ENCODE data around the gene CACNA1C. TPM values are rescaled to one million over a fixed set of nuclear protein-coding genes. Genes with fewer than 3 reads are reported as not detected.

The CACNA1C gene
- total and polyA plus RNA-seq, 2 donors from 2014 or later = 1.6 to 17.4 TPM

DNA sequence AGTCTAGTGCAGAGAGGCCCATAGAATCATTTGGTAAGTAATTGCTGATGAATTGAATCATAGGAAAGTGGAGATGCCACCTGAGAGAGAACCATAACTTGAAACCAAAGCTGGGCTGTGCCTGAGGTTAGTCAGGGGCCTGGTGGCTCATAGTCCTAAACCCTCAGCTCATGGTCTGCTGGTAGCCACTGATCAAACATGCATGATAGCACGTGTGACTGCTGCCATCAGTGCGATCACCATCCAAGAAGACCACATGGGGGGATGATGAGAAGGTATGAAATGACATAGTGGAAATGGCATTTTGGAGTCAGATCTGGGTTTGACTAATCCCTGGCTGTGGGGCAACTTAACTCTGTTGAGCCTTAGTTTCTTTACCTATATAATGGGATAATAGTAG is 190.5 kb downstream of the CACNA1C start:
- FAIRE-seq = no peak
- no peaks in the 10 kb centered on the region for H3K36me3 ChIP-seq (ENCODE audit: control insufficient read depth in 2 of 3, insufficient read depth in 3 of 3, low read length in 3 of 3)
- intact Hi-C loops (cut with DNase I) = no loop called here
- peaks cover 0 to 3% (median 0%) of the 10 kb centered on the region in 3 donors for H3K4me1 ChIP-seq (ENCODE audit: control insufficient read depth in 2 of 3, insufficient read depth in 2 of 3, low read depth in 1 of 3, low read length in 3 of 3)
- no peak overlapping the region for H3K9ac ChIP-seq (ENCODE audit: low read length in 3 of 3)
- H3K27me3 ChIP-seq (ENCODE audit: control insufficient read depth, insufficient read depth, low read length) = no peaks in the 10 kb centered on the region
- H3K9me3 ChIP-seq (ENCODE audit: control insufficient read depth in 2 of 3, insufficient read depth in 1 of 3, low read length in 3 of 3) = no peaks in the 10 kb centered on the region
- TF ChIP-seq, protein P1, sequence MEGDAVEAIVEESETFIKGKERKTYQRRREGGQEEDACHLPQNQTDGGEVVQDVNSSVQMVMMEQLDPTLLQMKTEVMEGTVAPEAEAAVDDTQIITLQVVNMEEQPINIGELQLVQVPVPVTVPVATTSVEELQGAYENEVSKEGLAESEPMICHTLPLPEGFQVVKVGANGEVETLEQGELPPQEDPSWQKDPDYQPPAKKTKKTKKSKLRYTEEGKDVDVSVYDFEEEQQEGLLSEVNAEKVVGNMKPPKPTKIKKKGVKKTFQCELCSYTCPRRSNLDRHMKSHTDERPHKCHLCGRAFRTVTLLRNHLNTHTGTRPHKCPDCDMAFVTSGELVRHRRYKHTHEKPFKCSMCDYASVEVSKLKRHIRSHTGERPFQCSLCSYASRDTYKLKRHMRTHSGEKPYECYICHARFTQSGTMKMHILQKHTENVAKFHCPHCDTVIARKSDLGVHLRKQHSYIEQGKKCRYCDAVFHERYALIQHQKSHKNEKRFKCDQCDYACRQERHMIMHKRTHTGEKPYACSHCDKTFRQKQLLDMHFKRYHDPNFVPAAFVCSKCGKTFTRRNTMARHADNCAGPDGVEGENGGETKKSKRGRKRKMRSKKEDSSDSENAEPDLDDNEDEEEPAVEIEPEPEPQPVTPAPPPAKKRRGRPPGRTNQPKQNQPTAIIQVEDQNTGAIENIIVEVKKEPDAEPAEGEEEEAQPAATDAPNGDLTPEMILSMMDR (IDR thresholded peaks at IDR 0.05; ENCODE audit: borderline replicate concordance, extremely low read depth, insufficient read depth) = no peak
- DNase-seq = no peak
- no peak overlapping the region for H3K27ac ChIP-seq (ENCODE audit: low read depth in 2 of 2, low read length in 2 of 2)
- no peak overlapping the region for H3K4me3 ChIP-seq (ENCODE audit: low read length in 3 of 3)

DNA sequence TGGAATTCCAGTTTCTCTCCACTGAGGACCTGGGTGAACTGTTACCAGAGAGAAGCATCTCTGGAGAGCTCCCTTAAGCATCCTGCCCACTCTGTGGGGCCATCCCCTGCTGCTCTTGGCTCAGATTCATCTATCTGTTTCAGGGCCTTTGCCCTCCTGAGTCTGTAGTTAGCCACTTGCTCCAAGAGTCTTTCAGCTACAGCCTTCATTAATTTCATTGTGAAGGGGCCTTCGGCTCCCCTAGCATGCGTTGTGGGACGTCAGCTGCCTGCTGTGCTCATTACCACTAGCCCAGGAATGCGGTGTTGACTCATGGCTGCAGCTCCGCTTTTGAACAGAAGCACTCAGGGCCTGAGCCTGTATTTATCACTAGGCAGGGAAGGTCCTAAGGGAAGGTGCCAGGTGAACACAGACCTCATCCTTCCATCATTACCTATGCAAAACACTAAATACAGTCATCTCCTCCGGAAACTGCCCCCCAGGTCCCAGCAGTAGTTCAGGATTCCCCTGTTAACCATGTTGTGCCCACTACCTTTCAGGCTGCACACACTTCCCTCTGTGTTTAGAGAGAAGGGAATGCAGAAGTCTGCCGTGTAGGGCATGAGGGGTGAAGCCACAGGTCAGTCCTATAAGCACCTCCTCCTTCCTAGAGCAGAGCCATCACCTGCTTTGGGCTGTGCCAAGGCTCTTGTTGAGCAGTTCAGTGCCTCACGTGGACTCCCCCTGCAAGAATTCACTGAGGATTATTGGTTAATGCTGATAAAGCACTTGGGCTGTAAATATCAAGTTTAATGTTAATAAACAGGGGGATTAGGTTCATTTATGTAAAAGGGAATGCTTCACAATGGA is 191.4 kb downstream of the CACNA1C start:
- FAIRE-seq = no peak
- intact Hi-C loops (cut with DNase I) = no loop called here
- no peak overlapping the region for H3K27ac ChIP-seq (ENCODE audit: low read depth in 2 of 2, low read length in 2 of 2)
- no peak overlapping the region for H3K9ac ChIP-seq (ENCODE audit: low read length in 3 of 3)
- peak in 3 of 5 donors; percentile 59 to 75 (median 62) for DNase-seq
- no peaks in the 10 kb centered on the region for H3K9me3 ChIP-seq (ENCODE audit: control insufficient read depth in 2 of 3, insufficient read depth in 1 of 3, low read length in 3 of 3)
- no peaks in the 10 kb centered on the region for H3K36me3 ChIP-seq (ENCODE audit: control insufficient read depth in 2 of 3, insufficient read depth in 3 of 3, low read length in 3 of 3)
- H3K4me1 ChIP-seq (ENCODE audit: control insufficient read depth in 2 of 3, insufficient read depth in 2 of 3, low read depth in 1 of 3, low read length in 3 of 3) = peaks cover 0 to 3% (median 2%) of the 10 kb centered on the region in 3 donors
- TF ChIP-seq, protein P1 (IDR thresholded peaks at IDR 0.05; ENCODE audit: borderline replicate concordance, extremely low read depth, insufficient read depth) = no peak
- H3K27me3 ChIP-seq (ENCODE audit: control insufficient read depth, insufficient read depth, low read length) = no peaks in the 10 kb centered on the region
- H3K4me3 ChIP-seq (ENCODE audit: low read length in 3 of 3) = no peak overlapping the region

DNA sequence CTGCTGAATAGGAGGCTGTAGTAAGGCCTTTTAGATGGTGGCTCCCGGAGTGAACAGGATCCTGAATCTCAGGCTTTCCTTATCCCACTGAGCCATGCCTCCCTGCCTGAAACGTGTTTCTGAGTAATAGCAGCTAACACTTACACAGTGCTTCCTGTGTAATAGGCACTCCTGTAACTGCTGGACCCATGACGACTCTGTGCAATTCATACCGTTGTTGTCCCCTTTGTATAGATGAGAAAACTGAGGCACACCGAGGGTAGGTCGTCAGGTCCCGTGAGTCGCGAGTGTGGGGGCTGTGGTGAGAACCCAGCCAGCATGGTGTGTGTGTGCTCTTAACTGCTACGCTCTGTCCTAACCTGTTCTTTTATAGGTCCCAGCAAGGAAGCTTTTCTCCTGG is 193.6 kb downstream of the CACNA1C start:
- FAIRE-seq (no peak), DNase-seq (no peak)
- TF ChIP-seq, protein P1 (IDR thresholded peaks at IDR 0.05; ENCODE audit: borderline replicate concordance, extremely low read depth, insufficient read depth) = no peak
- Histone ChIP-seq H3K4me1 (ENCODE audit: control insufficient read depth in 2 of 3, insufficient read depth in 2 of 3, low read depth in 1 of 3, low read length in 3 of 3) (peaks cover 0 to 6% (median 3%) of the 10 kb centered on the region in 3 donors), H3K9me3 (ENCODE audit: control insufficient read depth in 2 of 3, insufficient read depth in 1 of 3, low read length in 3 of 3) (no peaks in the 10 kb centered on the region), H3K27me3 (ENCODE audit: control insufficient read depth, insufficient read depth, low read length) (no peaks in the 10 kb centered on the region), H3K36me3 (ENCODE audit: control insufficient read depth in 2 of 3, insufficient read depth in 3 of 3, low read length in 3 of 3) (no peaks in the 10 kb centered on the region), H3K27ac (ENCODE audit: low read depth in 2 of 2, low read length in 2 of 2) (no peak overlapping the region), H3K9ac (ENCODE audit: low read length in 3 of 3) (no peak overlapping the region), H3K4me3 (ENCODE audit: low read length in 3 of 3) (no peak overlapping the region)
- intact Hi-C loops (cut with DNase I) = no loop called here
